ENCODE data around the gene SYNPR. TPM values are rescaled to one million over a fixed set of nuclear protein-coding genes. Genes with fewer than 3 reads are reported as not detected.

The SYNPR gene
- total RNA-seq, 1 experiment from 2014 or later = 0.85 TPM

DNA sequence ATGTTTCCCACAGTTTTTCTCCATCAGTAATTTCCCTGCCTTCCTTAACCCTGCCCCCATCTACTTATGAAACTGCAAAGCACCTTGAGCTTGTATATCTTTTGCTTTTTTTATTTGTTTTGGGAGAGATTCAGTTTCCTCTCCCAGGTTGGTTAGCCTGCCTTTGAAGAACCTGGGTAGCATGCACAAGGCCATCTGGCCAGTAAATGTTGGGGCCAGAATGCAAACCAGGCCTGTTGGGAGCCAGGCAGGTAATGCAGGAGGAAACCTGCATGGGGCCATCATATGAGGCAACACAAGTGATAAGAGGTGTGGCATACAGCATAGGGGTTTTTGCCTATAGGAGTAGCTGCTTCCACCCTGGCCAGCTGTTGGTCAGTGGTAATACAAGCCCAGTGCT, 17.7 kb downstream of the SYNPR start (continued):
- TF ChIP-seq, protein P1, sequence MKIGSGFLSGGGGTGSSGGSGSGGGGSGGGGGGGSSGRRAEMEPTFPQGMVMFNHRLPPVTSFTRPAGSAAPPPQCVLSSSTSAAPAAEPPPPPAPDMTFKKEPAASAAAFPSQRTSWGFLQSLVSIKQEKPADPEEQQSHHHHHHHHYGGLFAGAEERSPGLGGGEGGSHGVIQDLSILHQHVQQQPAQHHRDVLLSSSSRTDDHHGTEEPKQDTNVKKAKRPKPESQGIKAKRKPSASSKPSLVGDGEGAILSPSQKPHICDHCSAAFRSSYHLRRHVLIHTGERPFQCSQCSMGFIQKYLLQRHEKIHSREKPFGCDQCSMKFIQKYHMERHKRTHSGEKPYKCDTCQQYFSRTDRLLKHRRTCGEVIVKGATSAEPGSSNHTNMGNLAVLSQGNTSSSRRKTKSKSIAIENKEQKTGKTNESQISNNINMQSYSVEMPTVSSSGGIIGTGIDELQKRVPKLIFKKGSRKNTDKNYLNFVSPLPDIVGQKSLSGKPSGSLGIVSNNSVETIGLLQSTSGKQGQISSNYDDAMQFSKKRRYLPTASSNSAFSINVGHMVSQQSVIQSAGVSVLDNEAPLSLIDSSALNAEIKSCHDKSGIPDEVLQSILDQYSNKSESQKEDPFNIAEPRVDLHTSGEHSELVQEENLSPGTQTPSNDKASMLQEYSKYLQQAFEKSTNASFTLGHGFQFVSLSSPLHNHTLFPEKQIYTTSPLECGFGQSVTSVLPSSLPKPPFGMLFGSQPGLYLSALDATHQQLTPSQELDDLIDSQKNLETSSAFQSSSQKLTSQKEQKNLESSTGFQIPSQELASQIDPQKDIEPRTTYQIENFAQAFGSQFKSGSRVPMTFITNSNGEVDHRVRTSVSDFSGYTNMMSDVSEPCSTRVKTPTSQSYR (CRISPR knock-in tag; IDR thresholded peaks at IDR 0.05) = no peak
- TF ChIP-seq, protein P2, sequence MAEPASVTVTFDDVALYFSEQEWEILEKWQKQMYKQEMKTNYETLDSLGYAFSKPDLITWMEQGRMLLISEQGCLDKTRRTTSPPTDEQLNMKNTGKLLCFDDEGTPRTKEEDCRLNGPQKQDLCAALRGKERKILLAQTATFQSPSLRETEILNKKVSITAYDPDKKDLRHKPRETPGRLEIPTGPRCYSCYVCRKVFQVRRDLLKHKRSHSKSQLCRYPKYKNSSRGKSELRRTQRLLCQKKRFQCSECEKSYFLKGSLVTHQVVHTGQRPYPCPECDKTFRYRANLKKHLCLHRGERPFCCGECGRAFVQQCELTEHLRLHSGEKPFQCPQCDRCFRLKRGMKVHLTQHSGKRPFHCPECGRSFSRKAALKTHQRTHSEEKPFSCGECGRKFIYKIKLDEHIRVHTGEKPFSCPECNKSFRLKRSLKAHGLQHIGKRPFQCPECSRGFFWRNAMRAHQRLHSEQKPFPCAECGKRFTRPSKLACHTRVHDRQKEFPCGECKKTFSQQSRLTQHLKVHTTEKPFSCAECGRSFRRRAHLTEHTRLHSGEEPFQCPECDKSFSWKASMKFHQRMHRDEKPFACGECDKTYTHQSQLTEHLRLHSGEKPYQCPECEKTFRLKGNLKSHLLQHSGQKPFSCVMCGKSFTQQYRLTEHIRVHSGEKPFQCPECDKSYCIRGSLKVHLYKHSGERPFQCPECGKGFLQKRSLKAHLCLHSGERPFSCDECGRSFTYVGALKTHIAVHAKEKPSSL (CRISPR knock-in tag; conservative IDR thresholded peaks at IDR 0.05) = no peak
- TF ChIP-seq, protein P3, sequence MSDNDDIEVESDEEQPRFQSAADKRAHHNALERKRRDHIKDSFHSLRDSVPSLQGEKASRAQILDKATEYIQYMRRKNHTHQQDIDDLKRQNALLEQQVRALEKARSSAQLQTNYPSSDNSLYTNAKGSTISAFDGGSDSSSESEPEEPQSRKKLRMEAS (CRISPR knock-in tag; IDR thresholded peaks at IDR 0.05) = no peak
- TF ChIP-seq, protein P4, sequence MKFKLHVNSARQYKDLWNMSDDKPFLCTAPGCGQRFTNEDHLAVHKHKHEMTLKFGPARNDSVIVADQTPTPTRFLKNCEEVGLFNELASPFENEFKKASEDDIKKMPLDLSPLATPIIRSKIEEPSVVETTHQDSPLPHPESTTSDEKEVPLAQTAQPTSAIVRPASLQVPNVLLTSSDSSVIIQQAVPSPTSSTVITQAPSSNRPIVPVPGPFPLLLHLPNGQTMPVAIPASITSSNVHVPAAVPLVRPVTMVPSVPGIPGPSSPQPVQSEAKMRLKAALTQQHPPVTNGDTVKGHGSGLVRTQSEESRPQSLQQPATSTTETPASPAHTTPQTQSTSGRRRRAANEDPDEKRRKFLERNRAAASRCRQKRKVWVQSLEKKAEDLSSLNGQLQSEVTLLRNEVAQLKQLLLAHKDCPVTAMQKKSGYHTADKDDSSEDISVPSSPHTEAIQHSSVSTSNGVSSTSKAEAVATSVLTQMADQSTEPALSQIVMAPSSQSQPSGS (CRISPR knock-in tag; IDR thresholded peaks at IDR 0.05; ENCODE audit: borderline replicate concordance, low read depth) = no peak
- TF ChIP-seq SMAD3 (CRISPR knock-in tag; IDR thresholded peaks at IDR 0.05; ENCODE audit: borderline replicate concordance) (no peak), GRHL2 (CRISPR knock-in tag; IDR thresholded peaks at IDR 0.05; ENCODE audit: insufficient replicate concordance, severe bottlenecking) (no peak)
- TF ChIP-seq, protein P5, sequence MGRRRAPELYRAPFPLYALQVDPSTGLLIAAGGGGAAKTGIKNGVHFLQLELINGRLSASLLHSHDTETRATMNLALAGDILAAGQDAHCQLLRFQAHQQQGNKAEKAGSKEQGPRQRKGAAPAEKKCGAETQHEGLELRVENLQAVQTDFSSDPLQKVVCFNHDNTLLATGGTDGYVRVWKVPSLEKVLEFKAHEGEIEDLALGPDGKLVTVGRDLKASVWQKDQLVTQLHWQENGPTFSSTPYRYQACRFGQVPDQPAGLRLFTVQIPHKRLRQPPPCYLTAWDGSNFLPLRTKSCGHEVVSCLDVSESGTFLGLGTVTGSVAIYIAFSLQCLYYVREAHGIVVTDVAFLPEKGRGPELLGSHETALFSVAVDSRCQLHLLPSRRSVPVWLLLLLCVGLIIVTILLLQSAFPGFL (CRISPR knock-in tag; IDR thresholded peaks at IDR 0.05; ENCODE audit: borderline replicate concordance) = no peak

DNA sequence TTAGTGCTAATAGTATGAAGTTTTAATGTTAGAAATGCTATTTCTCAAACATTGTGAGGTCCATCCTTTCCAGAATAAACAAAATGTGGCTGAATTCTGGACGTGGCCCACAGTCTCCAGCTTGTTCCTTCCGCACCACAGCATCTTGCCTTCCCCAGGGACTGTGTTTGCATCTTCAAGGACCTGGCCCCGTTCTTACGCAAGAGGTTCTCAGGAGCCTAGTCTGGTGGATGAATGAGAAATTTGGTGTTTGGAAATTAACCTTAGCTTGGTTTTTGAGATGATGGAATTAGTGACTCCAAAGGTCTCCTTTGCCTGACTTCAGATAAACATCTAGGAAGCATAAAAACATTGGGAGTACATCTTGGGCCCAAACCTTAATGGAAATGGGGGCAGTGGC, 18.1 kb downstream of the SYNPR start:
- peaks cover 41% of the 10 kb centered on the region for H3K27me3 Mint-ChIP-seq (ENCODE audit: low read depth)
- ATAC-seq = no peak
- H3K36me3 Mint-ChIP-seq = peaks cover 9% of the 10 kb centered on the region
- no peak for DNase-seq (ENCODE audit: low spot score)
- CTCF ChIA-PET = interaction anchor here (0.6 kb wide), 1 partner anchor 48 kb away, joined by 3 read pairs; no protein-coding TSS in a partner anchor
- no peak overlapping the region for H3K4me3 Mint-ChIP-seq
- POLR2A ChIA-PET = no interaction called here
- peaks cover 7% of the 10 kb centered on the region for H3K4me1 Mint-ChIP-seq
- no peak overlapping the region for H3K27ac Mint-ChIP-seq
- H3K9me3 Mint-ChIP-seq = peaks cover 22% of the 10 kb centered on the region
- TF ChIP-seq, protein P6, sequence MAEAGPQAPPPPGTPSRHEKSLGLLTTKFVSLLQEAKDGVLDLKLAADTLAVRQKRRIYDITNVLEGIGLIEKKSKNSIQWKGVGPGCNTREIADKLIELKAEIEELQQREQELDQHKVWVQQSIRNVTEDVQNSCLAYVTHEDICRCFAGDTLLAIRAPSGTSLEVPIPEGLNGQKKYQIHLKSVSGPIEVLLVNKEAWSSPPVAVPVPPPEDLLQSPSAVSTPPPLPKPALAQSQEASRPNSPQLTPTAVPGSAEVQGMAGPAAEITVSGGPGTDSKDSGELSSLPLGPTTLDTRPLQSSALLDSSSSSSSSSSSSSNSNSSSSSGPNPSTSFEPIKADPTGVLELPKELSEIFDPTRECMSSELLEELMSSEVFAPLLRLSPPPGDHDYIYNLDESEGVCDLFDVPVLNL (CRISPR knock-in tag; IDR thresholded peaks at IDR 0.05; ENCODE audit: borderline replicate concordance, low read depth) = no peak
- TF ChIP-seq, protein P7, sequence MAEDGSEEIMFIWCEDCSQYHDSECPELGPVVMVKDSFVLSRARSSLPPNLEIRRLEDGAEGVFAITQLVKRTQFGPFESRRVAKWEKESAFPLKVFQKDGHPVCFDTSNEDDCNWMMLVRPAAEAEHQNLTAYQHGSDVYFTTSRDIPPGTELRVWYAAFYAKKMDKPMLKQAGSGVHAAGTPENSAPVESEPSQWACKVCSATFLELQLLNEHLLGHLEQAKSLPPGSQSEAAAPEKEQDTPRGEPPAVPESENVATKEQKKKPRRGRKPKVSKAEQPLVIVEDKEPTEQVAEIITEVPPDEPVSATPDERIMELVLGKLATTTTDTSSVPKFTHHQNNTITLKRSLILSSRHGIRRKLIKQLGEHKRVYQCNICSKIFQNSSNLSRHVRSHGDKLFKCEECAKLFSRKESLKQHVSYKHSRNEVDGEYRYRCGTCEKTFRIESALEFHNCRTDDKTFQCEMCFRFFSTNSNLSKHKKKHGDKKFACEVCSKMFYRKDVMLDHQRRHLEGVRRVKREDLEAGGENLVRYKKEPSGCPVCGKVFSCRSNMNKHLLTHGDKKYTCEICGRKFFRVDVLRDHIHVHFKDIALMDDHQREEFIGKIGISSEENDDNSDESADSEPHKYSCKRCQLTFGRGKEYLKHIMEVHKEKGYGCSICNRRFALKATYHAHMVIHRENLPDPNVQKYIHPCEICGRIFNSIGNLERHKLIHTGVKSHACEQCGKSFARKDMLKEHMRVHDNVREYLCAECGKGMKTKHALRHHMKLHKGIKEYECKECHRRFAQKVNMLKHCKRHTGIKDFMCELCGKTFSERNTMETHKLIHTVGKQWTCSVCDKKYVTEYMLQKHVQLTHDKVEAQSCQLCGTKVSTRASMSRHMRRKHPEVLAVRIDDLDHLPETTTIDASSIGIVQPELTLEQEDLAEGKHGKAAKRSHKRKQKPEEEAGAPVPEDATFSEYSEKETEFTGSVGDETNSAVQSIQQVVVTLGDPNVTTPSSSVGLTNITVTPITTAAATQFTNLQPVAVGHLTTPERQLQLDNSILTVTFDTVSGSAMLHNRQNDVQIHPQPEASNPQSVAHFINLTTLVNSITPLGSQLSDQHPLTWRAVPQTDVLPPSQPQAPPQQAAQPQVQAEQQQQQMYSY (CRISPR knock-in tag; IDR thresholded peaks at IDR 0.05) = no peak
- TF ChIP-seq ATF1 (CRISPR knock-in tag; IDR thresholded peaks at IDR 0.05) (no peak), SMAD3 (CRISPR knock-in tag; IDR thresholded peaks at IDR 0.05; ENCODE audit: borderline replicate concordance) (no peak), SMAD4 (CRISPR knock-in tag; IDR thresholded peaks at IDR 0.05) (no peak), EMX1 (CRISPR knock-in tag; IDR thresholded peaks at IDR 0.05) (no peak), ZNF423 (CRISPR knock-in tag; IDR thresholded peaks at IDR 0.05) (no peak), ZNF138 (CRISPR knock-in tag; conservative IDR thresholded peaks at IDR 0.05) (no peak)
- TF ChIP-seq, protein P8, sequence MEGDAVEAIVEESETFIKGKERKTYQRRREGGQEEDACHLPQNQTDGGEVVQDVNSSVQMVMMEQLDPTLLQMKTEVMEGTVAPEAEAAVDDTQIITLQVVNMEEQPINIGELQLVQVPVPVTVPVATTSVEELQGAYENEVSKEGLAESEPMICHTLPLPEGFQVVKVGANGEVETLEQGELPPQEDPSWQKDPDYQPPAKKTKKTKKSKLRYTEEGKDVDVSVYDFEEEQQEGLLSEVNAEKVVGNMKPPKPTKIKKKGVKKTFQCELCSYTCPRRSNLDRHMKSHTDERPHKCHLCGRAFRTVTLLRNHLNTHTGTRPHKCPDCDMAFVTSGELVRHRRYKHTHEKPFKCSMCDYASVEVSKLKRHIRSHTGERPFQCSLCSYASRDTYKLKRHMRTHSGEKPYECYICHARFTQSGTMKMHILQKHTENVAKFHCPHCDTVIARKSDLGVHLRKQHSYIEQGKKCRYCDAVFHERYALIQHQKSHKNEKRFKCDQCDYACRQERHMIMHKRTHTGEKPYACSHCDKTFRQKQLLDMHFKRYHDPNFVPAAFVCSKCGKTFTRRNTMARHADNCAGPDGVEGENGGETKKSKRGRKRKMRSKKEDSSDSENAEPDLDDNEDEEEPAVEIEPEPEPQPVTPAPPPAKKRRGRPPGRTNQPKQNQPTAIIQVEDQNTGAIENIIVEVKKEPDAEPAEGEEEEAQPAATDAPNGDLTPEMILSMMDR (IDR thresholded peaks at IDR 0.05) = no peak
- TF ChIP-seq, protein P9, sequence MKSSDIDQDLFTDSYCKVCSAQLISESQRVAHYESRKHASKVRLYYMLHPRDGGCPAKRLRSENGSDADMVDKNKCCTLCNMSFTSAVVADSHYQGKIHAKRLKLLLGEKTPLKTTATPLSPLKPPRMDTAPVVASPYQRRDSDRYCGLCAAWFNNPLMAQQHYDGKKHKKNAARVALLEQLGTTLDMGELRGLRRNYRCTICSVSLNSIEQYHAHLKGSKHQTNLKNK (CRISPR knock-in tag; IDR thresholded peaks at IDR 0.05) = no peak
- TF ChIP-seq, protein P10, sequence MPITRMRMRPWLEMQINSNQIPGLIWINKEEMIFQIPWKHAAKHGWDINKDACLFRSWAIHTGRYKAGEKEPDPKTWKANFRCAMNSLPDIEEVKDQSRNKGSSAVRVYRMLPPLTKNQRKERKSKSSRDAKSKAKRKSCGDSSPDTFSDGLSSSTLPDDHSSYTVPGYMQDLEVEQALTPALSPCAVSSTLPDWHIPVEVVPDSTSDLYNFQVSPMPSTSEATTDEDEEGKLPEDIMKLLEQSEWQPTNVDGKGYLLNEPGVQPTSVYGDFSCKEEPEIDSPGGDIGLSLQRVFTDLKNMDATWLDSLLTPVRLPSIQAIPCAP (CRISPR knock-in tag; IDR thresholded peaks at IDR 0.05) = no peak

Measured in WTC11 (cell line).